GM12872 (cell line): Measurements from ENCODE around the gene DUSP2.

ENCODE experiments used
- TF ChIP-seq, protein P1 (sequence below): IDR thresholded peaks from 3 replicates; pipeline ENCODE4 v1.5.1; 2011; ENCODE audit warnings: low read depth, mild to moderate bottlenecking, low read length, moderate library complexity; ENCODE audit not compliant: insufficient read depth

Gene DUSP2

DNA sequence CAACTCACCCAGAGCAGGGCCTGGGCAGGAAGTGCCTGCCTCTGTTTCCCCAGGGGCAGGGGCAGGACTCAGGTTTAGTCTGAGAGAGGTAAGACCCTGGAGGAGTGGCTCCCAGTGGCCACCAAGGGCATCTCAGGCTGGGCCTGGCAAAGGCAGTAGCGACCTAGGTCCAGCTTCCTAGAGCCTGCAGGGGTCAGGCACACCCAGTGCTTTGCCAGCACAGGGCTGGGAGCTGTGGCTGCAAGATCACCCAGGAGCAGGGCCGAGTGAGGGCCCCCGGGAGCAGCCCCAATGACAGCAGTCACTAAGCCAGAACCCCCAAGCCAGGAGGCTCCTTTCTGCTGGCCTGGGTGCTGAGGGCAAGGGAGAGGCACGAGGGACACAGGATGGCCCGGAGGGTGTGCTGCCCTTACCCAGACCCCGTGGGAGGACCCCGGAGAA lies 8.8 kb upstream of the DUSP2 start:
- TF ChIP-seq, protein P1, sequence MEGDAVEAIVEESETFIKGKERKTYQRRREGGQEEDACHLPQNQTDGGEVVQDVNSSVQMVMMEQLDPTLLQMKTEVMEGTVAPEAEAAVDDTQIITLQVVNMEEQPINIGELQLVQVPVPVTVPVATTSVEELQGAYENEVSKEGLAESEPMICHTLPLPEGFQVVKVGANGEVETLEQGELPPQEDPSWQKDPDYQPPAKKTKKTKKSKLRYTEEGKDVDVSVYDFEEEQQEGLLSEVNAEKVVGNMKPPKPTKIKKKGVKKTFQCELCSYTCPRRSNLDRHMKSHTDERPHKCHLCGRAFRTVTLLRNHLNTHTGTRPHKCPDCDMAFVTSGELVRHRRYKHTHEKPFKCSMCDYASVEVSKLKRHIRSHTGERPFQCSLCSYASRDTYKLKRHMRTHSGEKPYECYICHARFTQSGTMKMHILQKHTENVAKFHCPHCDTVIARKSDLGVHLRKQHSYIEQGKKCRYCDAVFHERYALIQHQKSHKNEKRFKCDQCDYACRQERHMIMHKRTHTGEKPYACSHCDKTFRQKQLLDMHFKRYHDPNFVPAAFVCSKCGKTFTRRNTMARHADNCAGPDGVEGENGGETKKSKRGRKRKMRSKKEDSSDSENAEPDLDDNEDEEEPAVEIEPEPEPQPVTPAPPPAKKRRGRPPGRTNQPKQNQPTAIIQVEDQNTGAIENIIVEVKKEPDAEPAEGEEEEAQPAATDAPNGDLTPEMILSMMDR: peak; percentile 28; the same call in 1 of the 3 replicates

DNA sequence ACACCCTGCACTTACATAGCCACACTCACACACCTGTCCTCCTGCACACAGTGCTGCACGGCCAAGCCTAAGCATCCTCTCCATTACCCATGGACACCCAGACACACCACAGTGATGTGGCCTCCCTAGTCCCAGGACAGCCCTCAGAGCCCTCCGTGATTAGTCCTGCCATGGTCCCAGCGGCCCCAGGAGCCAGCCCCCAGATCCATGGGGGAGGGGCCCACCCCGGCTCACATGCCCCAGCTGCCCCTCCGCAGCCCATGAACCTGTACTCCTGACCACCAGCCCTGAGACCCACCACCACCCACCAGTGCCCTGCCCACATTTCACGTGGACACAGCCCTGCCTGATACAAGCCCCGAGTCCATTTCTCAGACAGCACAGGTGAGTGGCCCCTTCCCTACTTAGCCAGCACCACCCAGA lies 8.1 kb upstream of the DUSP2 start:
- TF ChIP-seq, protein P1: no peak

- TF ChIP-seq, protein P1: no peak
Observed at GRCh38 chr2:96152304-96153161, 7.3 kb upstream of the DUSP2 start.

DNA sequence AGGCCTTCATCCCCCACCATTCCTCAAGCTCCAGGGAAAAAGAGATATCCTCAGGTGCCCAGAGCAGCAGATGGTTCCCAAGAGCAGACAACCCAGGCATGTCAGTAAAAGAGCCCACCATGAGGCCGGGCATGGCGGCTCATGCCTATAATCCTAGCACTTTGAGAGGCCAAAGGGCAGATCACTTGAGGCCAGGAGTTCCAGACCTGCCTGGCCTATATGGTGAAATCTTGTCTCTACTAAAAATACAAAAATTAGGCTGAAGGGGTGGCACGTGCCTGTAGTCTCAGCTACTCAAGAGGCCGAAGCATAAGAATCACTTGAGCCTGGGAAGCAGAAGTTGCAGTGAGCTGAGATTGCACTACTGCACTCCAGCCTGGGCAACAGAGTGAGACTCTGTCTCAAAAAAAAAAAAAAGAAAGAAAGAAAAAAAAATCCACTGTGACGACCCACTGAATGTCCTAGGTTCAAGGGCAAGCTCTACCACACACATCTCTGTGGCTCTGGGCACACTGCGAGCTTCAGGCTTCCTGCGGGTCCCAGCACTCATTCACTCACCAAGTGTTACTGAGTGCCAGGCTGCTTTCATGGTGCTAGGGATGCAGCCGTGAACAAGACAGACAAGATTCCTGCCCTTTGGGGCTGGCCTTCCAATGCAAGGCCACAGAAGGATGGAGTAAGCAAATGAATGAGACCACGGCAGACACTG lies 6.5 kb upstream of the DUSP2 start:
- TF ChIP-seq, protein P1: no peak

GRCh38 chr2:96150791-96151594 lies 5.8 kb upstream of the DUSP2 start:
- TF ChIP-seq, protein P1: no peak

- TF ChIP-seq, protein P1: no peak
Observed at GRCh38 chr2:96150007-96150640, 4.9 kb upstream of the DUSP2 start.
